ENCODE measurements around the gene NOS1AP.

Gene NOS1AP

GRCh38 chr1:162214202-162214601, 144.7 kb downstream of the NOS1AP start:
- in situ Hi-C loops (cut with MboI; ENCODE audit: low sequenced_read_pairs): no loop called here

GRCh38 chr1:162215902-162216301, 146.4 kb downstream of the NOS1AP start:
- in situ Hi-C loops (cut with MboI; ENCODE audit: low sequenced_read_pairs): no loop called here

- in situ Hi-C loops (cut with MboI; ENCODE audit: low sequenced_read_pairs): no loop called here
These were observed 147.1 kb downstream of the NOS1AP start for GRCh38 chr1:162216604-162217003.

GRCh38 chr1:162217706-162218105, 148.2 kb downstream of the NOS1AP start:
- in situ Hi-C loops (cut with MboI; ENCODE audit: low sequenced_read_pairs): no loop called here

- in situ Hi-C loops (cut with MboI; ENCODE audit: low sequenced_read_pairs): no loop called here
These were observed 149.1 kb downstream of the NOS1AP start for GRCh38 chr1:162218546-162218945.

- in situ Hi-C loops (cut with MboI; ENCODE audit: low sequenced_read_pairs): no loop called here
These were observed 149.5 kb downstream of the NOS1AP start for GRCh38 chr1:162218975-162219374.

GRCh38 chr1:162219461-162219860, 150.0 kb downstream of the NOS1AP start:
- in situ Hi-C loops (cut with MboI; ENCODE audit: low sequenced_read_pairs): no loop called here

GRCh38 chr1:162220009-162220539, 150.6 kb downstream of the NOS1AP start:
- in situ Hi-C loops (cut with MboI; ENCODE audit: low sequenced_read_pairs): no loop called here

- in situ Hi-C loops (cut with MboI; ENCODE audit: low sequenced_read_pairs): no loop called here
These were observed 152.5 kb downstream of the NOS1AP start for GRCh38 chr1:162222014-162222413.

GRCh38 chr1:162222730-162223129, 153.2 kb downstream of the NOS1AP start:
- in situ Hi-C loops (cut with MboI; ENCODE audit: low sequenced_read_pairs): no loop called here

- in situ Hi-C loops (cut with MboI; ENCODE audit: low sequenced_read_pairs): no loop called here
These were observed 154.0 kb downstream of the NOS1AP start for GRCh38 chr1:162223488-162223887.

GRCh38 chr1:162224267-162224666, 154.8 kb downstream of the NOS1AP start:
- in situ Hi-C loops (cut with MboI; ENCODE audit: low sequenced_read_pairs): no loop called here

- in situ Hi-C loops (cut with MboI; ENCODE audit: low sequenced_read_pairs): no loop called here
These were observed 159.1 kb downstream of the NOS1AP start for GRCh38 chr1:162228586-162228985.

GRCh38 chr1:162229549-162229948, 160.1 kb downstream of the NOS1AP start:
- in situ Hi-C loops (cut with MboI; ENCODE audit: low sequenced_read_pairs): no loop called here

GRCh38 chr1:162230096-162230495, 160.6 kb downstream of the NOS1AP start:
- in situ Hi-C loops (cut with MboI; ENCODE audit: low sequenced_read_pairs): no loop called here

- in situ Hi-C loops (cut with MboI; ENCODE audit: low sequenced_read_pairs): no loop called here
These were observed 161.0 kb downstream of the NOS1AP start for GRCh38 chr1:162230517-162230916.

GRCh38 chr1:162232034-162232711, 162.7 kb downstream of the NOS1AP start:
- in situ Hi-C loops (cut with MboI; ENCODE audit: low sequenced_read_pairs): no loop called here

GRCh38 chr1:162233066-162233465, 163.6 kb downstream of the NOS1AP start:
- in situ Hi-C loops (cut with MboI; ENCODE audit: low sequenced_read_pairs): no loop called here

GRCh38 chr1:162233937-162234336, 164.4 kb downstream of the NOS1AP start:
- in situ Hi-C loops (cut with MboI; ENCODE audit: low sequenced_read_pairs): no loop called here

- in situ Hi-C loops (cut with MboI; ENCODE audit: low sequenced_read_pairs): no loop called here
These were observed 165.1 kb downstream of the NOS1AP start for GRCh38 chr1:162234571-162234970.

GRCh38 chr1:162235241-162235800, 165.8 kb downstream of the NOS1AP start:
- in situ Hi-C loops (cut with MboI; ENCODE audit: low sequenced_read_pairs): no loop called here

GRCh38 chr1:162236201-162236600, 166.7 kb downstream of the NOS1AP start:
- in situ Hi-C loops (cut with MboI; ENCODE audit: low sequenced_read_pairs): no loop called here

GRCh38 chr1:162236618-162237017, 167.1 kb downstream of the NOS1AP start:
- in situ Hi-C loops (cut with MboI; ENCODE audit: low sequenced_read_pairs): no loop called here

Data from HL-60/S4 treated with phorbol 12-myristate 13-acetate at 8.2 ng/mL for 4 days and 3 days (cell line).